Measurements from ENCODE around the gene KPNA5.

KPNA5 gene

GRCh38 chr6:116783852-116784251, 102.8 kb downstream of the KPNA5 start:
- H3K4me3 ChIP-seq (ENCODE audit: low read depth, low read length), result no peak overlapping the region
- TF ChIP-seq, protein P1, sequence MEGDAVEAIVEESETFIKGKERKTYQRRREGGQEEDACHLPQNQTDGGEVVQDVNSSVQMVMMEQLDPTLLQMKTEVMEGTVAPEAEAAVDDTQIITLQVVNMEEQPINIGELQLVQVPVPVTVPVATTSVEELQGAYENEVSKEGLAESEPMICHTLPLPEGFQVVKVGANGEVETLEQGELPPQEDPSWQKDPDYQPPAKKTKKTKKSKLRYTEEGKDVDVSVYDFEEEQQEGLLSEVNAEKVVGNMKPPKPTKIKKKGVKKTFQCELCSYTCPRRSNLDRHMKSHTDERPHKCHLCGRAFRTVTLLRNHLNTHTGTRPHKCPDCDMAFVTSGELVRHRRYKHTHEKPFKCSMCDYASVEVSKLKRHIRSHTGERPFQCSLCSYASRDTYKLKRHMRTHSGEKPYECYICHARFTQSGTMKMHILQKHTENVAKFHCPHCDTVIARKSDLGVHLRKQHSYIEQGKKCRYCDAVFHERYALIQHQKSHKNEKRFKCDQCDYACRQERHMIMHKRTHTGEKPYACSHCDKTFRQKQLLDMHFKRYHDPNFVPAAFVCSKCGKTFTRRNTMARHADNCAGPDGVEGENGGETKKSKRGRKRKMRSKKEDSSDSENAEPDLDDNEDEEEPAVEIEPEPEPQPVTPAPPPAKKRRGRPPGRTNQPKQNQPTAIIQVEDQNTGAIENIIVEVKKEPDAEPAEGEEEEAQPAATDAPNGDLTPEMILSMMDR (IDR thresholded peaks at IDR 0.05; ENCODE audit: borderline replicate concordance, insufficient read depth, low read depth, low read length), result no peak
